Measurements from ENCODE around the gene MACROD1. TPM values are rescaled to one million over a fixed set of nuclear protein-coding genes. Genes with fewer than 3 reads are reported as not detected.

Gene MACROD1
- total and polyA plus RNA-seq, 2 of the 13 experiments (the other 11 are each of a cell fraction or from before 2014, with no cell fraction given), result 23.1 to 34.5 TPM

GRCh38 chr11:64007629-64008282 lies 158.2 kb downstream of the MACROD1 start (continued):
- TF ChIP-seq ZNF142 (CRISPR knock-in tag; IDR thresholded peaks at IDR 0.05) (no peak), PATZ1 (CRISPR knock-in tag; IDR thresholded peaks at IDR 0.05) (peak; percentile 89), ZNF512 (CRISPR knock-in tag; IDR thresholded peaks at IDR 0.05) (no peak), RBM39 (IDR thresholded peaks at IDR 0.05; ENCODE audit: low read depth, low read length, poor library complexity, severe bottlenecking) (peak; percentile 23), ZSCAN12 (CRISPR knock-in tag; IDR thresholded peaks at IDR 0.05) (no peak), GATAD1 (CRISPR knock-in tag; IDR thresholded peaks at IDR 0.05) (peak; percentile 65; the same call in 1 of the 2 replicates), NR2C2 (CRISPR knock-in tag; IDR thresholded peaks at IDR 0.05; ENCODE audit: borderline replicate concordance) (peak; percentile 29; the same call in 1 of the 2 replicates), BHLHE40 (IDR thresholded peaks at IDR 0.05; ENCODE audit: low read length) (peak; percentile 93), ZNF782 (CRISPR knock-in tag; IDR thresholded peaks at IDR 0.05; ENCODE audit: borderline replicate concordance) (no peak; the same call in 1 of the 2 replicates), KLF11 (CRISPR knock-in tag; IDR thresholded peaks at IDR 0.05) (0 out of 2 replicates have a peak, but pooled peaks have one; percentile 20), ZFP62 (CRISPR knock-in tag; IDR thresholded peaks at IDR 0.05) (no peak), ZNF296 (CRISPR knock-in tag; conservative IDR thresholded peaks at IDR 0.05) (no peak), ZNF343 (CRISPR knock-in tag; IDR thresholded peaks at IDR 0.05) (no peak), GMEB1 (CRISPR knock-in tag; IDR thresholded peaks at IDR 0.05; ENCODE audit: borderline replicate concordance) (peak; percentile 62; the same call in 1 of the 2 replicates), HOXA3 (CRISPR knock-in tag; IDR thresholded peaks at IDR 0.05) (peak; percentile 87), NONO (IDR thresholded peaks at IDR 0.05) (no peak), NONO (CRISPR knock-in tag; conservative IDR thresholded peaks at IDR 0.05) (peak; percentile 84; the same call in 1 of the 2 replicates), ZNF367 (CRISPR knock-in tag; IDR thresholded peaks at IDR 0.05; ENCODE audit: borderline replicate concordance) (no peak), ARNTL (CRISPR knock-in tag; IDR thresholded peaks at IDR 0.05) (peak; percentile 87)

All from HepG2 (cell line).